Gastroesophageal sphincter (tissue), 4 donors: Measurements from ENCODE around the gene FOCAD. TPM values are rescaled to one million over a fixed set of nuclear protein-coding genes. Genes with fewer than 3 reads are reported as not detected.
A peak's percentile ranks its signal among the peaks of the same experiment; 100 is the strongest.

Experiments used
- ATAC-seq: fragments of 150-250 bp; one replicate; pipeline ENCODE4 v1.9.1; 2016; ENCODE audit warnings: mild to moderate bottlenecking, moderate library complexity
- H3K27ac ChIP-seq, 4 donors: fragments of 200-600 bp; sonication (generic) in 3 of 4; 1 replicate in 3 of 4; 2 replicates in 1 of 4; pipeline ENCODE4 v1.5.1; 2016 to 2019
- H3K27me3 ChIP-seq: fragments of 200-600 bp; sonication (generic); one replicate; pipeline ENCODE4 v1.5.1; 2019
- H3K36me3 ChIP-seq, 2 donors: fragments of 200-600 bp; sonication (generic); one replicate each; pipeline ENCODE4 v1.5.1; 2019; ENCODE audit warnings: control low read depth in 1 of 2
- H3K4me1 ChIP-seq, 3 donors: fragments of 200-600 bp; sonication (generic); 1 replicate in 2 of 3; 2 replicates in 1 of 3; pipeline ENCODE4 v1.5.1; 2016 to 2019; ENCODE audit warnings: control low read depth in 2 of 3
- H3K4me3 ChIP-seq, 2 donors: fragments of 200-600 bp; sonication (generic); one replicate each; pipeline ENCODE4 v1.5.1; 2019; ENCODE audit warnings: mild to moderate bottlenecking in 1 of 2, moderate library complexity in 1 of 2
- H3K9me3 ChIP-seq, 3 donors: fragments of 200-600 bp; sonication (generic); one replicate each; pipeline ENCODE4 v1.5.1; 2017 to 2019; ENCODE audit warnings: control low read depth in 2 of 3
- EP300 ChIP-seq: sonication (generic); formaldehyde crosslinking; IDR thresholded peaks from one replicate; pipeline ENCODE4 v1.6.1; 2017; ENCODE audit warnings: antibody characterized with exemption, mild to moderate bottlenecking
- POLR2A ChIP-seq, 2 donors: fragments of 450-650 bp; IDR thresholded peaks; one replicate each; pipeline ENCODE4 v1.6.1; 2017; ENCODE audit warnings: antibody characterized with exemption in 2 of 2, mild to moderate bottlenecking in 2 of 2, moderate library complexity in 1 of 2
- POLR2AphosphoS5 ChIP-seq: sonication (generic); formaldehyde crosslinking; IDR thresholded peaks from one replicate; pipeline ENCODE4 v1.6.1; 2017; ENCODE audit warnings: antibody characterized with exemption
- WGBS, 2 donors: methylation state at CpG; one replicate each; pipeline ENCODE4 v1.1.5; 2018; ENCODE audit warnings: low coverage in 1 of 2; 5-methylcytosine and 5-hydroxymethylcytosine counted together
- total RNA-seq, 4 donors: library from RNA; depleted of rRNA; stranded (reverse); fragments of >200 nt; gene quantifications; one replicate each; pipeline ENCODE4 v1.1.0, GENCODE V29; 2016
- TF ChIP-seq, protein P1 (sequence below), 4 experiments: fragments of 200-600 bp in 2 of 4; fragments of 450-650 bp in 2 of 4; sonication (generic) in 1 of 4; IDR thresholded peaks; one replicate each; pipeline ENCODE4 v1.5.1; 2017 to 2019; ENCODE audit warnings: antibody characterized with exemption in 4 of 4, mild to moderate bottlenecking in 2 of 4, moderate library complexity in 2 of 4

Gene FOCAD
- total RNA-seq, 4 donors from 2014 or later, result 23.0 to 35.9 (median 30.4) TPM

DNA sequence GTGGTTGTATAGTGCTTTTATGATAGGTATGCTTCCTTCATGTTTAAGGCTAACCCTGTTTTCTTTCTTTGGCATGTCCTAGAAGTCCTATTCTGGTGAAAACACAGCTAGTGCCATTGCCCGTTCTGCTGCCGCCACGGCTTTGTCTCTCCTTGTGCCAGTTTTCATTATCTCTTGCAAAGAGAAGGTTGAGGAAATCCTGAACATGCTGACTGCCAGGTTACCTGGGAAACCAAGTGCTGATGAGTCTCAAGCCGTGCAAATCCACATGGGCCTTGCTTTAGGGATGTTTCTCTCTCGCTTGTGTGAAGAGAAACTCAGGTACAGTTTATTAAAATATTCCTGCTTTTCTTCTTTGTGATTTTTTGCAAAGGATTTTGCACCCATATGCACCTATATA, 245.2 kb downstream of the FOCAD start:
- TF ChIP-seq EP300, result no peak
- TF ChIP-seq, protein P1, sequence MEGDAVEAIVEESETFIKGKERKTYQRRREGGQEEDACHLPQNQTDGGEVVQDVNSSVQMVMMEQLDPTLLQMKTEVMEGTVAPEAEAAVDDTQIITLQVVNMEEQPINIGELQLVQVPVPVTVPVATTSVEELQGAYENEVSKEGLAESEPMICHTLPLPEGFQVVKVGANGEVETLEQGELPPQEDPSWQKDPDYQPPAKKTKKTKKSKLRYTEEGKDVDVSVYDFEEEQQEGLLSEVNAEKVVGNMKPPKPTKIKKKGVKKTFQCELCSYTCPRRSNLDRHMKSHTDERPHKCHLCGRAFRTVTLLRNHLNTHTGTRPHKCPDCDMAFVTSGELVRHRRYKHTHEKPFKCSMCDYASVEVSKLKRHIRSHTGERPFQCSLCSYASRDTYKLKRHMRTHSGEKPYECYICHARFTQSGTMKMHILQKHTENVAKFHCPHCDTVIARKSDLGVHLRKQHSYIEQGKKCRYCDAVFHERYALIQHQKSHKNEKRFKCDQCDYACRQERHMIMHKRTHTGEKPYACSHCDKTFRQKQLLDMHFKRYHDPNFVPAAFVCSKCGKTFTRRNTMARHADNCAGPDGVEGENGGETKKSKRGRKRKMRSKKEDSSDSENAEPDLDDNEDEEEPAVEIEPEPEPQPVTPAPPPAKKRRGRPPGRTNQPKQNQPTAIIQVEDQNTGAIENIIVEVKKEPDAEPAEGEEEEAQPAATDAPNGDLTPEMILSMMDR (IDR thresholded peaks at IDR 0.05), result no peak
- TF ChIP-seq POLR2AphosphoS5, result no peak
- TF ChIP-seq POLR2A (IDR thresholded peaks at IDR 0.05), result no peak
- H3K4me1 ChIP-seq, result no peaks in the 10 kb centered on the region
- ATAC-seq, result no peak
- H3K9me3 ChIP-seq, result no peaks in the 10 kb centered on the region
- WGBS, 2 donors, result 71 to 75% methylated on average over 5 of the region's 5 CpGs
- no peaks in the 10 kb centered on the region for H3K27me3 ChIP-seq
- no peaks in the 10 kb centered on the region for H3K36me3 ChIP-seq
- H3K4me3 ChIP-seq, result no peak overlapping the region
- no peak overlapping the region for H3K27ac ChIP-seq

DNA sequence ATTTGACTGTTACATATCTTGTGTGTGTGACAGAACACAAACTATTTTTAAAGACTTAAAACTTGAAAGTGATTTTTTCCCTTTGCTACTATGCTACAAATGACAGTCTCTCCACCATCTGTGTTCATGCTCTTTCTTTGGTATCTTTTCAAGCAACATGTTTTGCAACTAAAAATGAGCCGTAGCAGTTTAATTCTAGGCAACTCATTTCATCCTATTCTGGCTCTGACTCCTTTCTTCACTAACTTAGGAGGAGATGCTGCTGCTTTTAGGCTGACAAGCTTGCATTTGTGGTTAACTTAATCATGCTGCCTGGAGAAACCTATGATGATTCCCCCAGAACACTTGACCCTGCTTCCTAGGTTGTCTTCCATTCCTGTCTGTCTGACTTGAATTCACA, 246.8 kb downstream of the FOCAD start:
- H3K27ac ChIP-seq, result no peak overlapping the region
- no peaks in the 10 kb centered on the region for H3K9me3 ChIP-seq
- H3K4me3 ChIP-seq, result no peak overlapping the region
- H3K36me3 ChIP-seq, result peaks cover 0 to 6% of the 10 kb centered on the region in 2 donors
- TF ChIP-seq POLR2A (IDR thresholded peaks at IDR 0.05) (no peak), EP300 (no peak), POLR2AphosphoS5 (no peak)
- TF ChIP-seq, protein P1 (IDR thresholded peaks at IDR 0.05), result no peak
- no peaks in the 10 kb centered on the region for H3K4me1 ChIP-seq
- no peak for ATAC-seq
- H3K27me3 ChIP-seq, result no peaks in the 10 kb centered on the region
- 73% methylated on average over 1 of the region's 1 CpG; no CpG with 5 or more reads in 1 of the 2 donors for WGBS, 2 donors

DNA sequence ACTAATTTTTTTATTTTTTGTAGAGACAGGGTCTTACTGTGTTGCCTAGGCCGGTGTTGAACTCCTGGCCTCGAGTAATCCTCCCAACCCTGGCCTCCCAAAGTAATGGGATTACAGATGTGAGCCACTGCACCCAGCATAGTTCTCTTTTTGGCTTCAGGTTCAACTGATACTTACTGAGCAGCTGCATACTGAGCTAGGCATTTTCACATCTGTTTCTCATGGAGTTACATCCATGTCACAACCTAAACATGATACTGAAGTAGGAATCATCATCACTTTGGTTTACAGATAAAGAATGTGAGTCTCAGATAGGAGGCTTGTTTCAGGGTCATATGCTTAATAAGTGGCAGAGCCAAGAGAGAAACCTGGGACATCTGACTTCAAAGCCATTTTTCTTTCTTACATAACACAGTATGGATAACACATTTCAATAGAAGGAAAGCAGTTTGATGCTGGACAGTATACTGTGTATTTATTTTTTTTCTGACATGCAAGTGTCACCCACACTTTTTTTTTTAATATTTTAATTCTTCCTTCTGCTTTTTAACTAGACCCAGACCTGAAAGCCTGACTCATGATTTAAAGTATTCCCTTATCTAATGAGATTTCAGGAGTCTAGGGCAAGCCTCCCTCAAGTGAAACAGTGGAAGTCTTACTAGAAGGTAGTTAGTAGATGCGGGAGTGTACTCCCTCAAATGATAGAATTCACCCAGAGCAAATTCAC, 256.6 kb downstream of the FOCAD start:
- peak; percentile 16 for ATAC-seq
- Histone ChIP-seq H3K27me3 (no peaks in the 10 kb centered on the region), H3K36me3 (peaks cover 0 to under 1% of the 10 kb centered on the region in 2 donors), H3K27ac (no peak overlapping the region), H3K9me3 (no peaks in the 10 kb centered on the region), H3K4me1 (peaks cover 0 to 11% (median 0%) of the 10 kb centered on the region in 3 donors), H3K4me3 (no peak overlapping the region)
- TF ChIP-seq, protein P1 (IDR thresholded peaks at IDR 0.05), result no peak
- TF ChIP-seq EP300 (no peak), POLR2A (IDR thresholded peaks at IDR 0.05) (no peak), POLR2AphosphoS5 (no peak)
- 70% methylated on average over 3 of the region's 3 CpGs; no CpG with 5 or more reads in 1 of the 2 donors for WGBS, 2 donors

DNA sequence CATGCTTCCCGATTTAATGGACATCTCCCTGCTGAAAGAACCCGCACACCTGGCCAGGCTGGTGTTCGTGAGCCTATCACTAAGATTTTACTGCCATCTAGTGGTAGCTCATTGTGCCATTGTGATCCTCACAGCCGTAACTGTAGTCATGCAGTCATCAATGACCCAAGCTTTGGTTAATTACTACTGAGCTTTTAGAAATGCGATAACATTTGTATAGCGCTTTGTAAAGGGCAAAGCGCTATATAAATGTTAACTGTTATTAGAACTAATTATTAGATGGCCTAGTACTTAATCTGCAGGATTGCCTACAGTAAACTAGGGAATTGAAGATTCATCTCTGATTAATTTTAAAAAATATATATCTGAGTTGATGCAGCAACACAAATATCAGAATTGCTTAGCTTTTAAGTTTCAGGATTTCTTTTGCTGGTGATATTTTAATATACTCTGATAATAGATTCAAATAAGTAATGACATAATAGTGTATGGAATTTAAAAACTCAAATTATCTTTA, 257.2 kb downstream of the FOCAD start:
- Histone ChIP-seq H3K4me3 (no peak overlapping the region), H3K27me3 (no peaks in the 10 kb centered on the region), H3K9me3 (no peaks in the 10 kb centered on the region), H3K36me3 (no peaks in the 10 kb centered on the region), H3K4me1 (peaks cover 0 to 18% (median 0%) of the 10 kb centered on the region in 3 donors), H3K27ac (no peak overlapping the region)
- WGBS, 2 donors, result 6 to 8% methylated on average over 6 to 7 of the region's 7 CpGs
- TF ChIP-seq EP300 (no peak), POLR2A (IDR thresholded peaks at IDR 0.05) (no peak)
- TF ChIP-seq, protein P1 (IDR thresholded peaks at IDR 0.05), result peak; percentile 71 to 82 (median 74)
- peak; percentile 84 for ATAC-seq

DNA sequence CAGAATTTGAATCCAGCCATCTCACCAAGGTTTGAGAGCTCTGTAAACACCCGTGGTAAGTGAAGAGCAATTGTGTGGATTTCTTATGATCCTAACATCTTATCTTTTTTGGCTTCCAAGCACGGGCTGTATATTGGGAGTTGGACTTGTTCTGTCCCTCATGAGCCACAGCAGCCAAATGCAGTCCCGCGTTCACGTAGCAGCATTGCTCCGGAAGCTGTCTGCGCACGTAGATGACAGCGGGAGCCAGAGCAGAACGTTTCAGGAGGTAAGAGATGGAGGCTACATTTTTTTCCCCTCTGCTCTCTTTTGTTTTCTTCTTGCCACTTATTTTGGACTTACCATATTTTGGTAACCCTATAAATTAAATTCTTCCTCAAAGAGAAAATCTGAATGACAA, 260.4 kb downstream of the FOCAD start:
- no peak for ATAC-seq
- Histone ChIP-seq H3K27me3 (no peaks in the 10 kb centered on the region), H3K36me3 (peaks cover 0 to 5% of the 10 kb centered on the region in 2 donors), H3K27ac (no peak overlapping the region), H3K4me3 (no peak overlapping the region), H3K9me3 (no peaks in the 10 kb centered on the region), H3K4me1 (peaks cover 0 to 29% (median 0%) of the 10 kb centered on the region in 3 donors)
- WGBS, 2 donors, result 83 to 90% methylated on average over 8 to 10 of the region's 10 CpGs
- no peak for TF ChIP-seq POLR2AphosphoS5
- TF ChIP-seq, protein P1 (IDR thresholded peaks at IDR 0.05), result no peak
- no peak for TF ChIP-seq POLR2A (IDR thresholded peaks at IDR 0.05)
- no peak for TF ChIP-seq EP300
